Dendritic cell treated with granulocyte-macrophage colony-stimulating factor and Interleukin-4, amounts not matched to agents 40 ng/mL and 50 ng/mL, for 4 days (primary cell): ENCODE data around the gene C3AR1.
A peak's percentile ranks its signal among the peaks of the same experiment; 100 is the strongest.

Experiments
- H3K27ac Mint-ChIP-seq: one replicate; pipeline ENCODE4 v1.8.0; 2022; ENCODE audit warnings: mild to moderate bottlenecking, mixed read lengths
- H3K27me3 Mint-ChIP-seq: one replicate; pipeline ENCODE4 v1.8.0; 2022; ENCODE audit warnings: mild to moderate bottlenecking, mixed read lengths
- H3K36me3 Mint-ChIP-seq: one replicate; pipeline ENCODE4 v1.8.0; 2022; ENCODE audit warnings: low read depth, mixed read lengths
- H3K4me1 Mint-ChIP-seq: one replicate; pipeline ENCODE4 v1.8.0; 2022; ENCODE audit warnings: low read depth, mixed read lengths
- H3K4me3 Mint-ChIP-seq: one replicate; pipeline ENCODE4 v1.8.0; 2022; ENCODE audit warnings: mild to moderate bottlenecking, moderate library complexity, mixed read lengths
- H3K9me3 Mint-ChIP-seq: one replicate; pipeline ENCODE4 v1.8.0; 2022; ENCODE audit warnings: mixed read lengths
- intact Hi-C: fragments of 100-400 bp; cut with micrococcal nuclease; formaldehyde crosslinking; loops from one replicate; pipeline ENCODE4 v1.15.0; 2022

C3AR1 gene

GRCh38 chr12:8047842-8048241 lies 18.3 kb downstream of the C3AR1 start:
- Mint-ChIP-seq H3K9me3 (no peaks in the 10 kb centered on the region), H3K27ac (no peak overlapping the region), H3K36me3 (peaks cover 87% of the 10 kb centered on the region), H3K4me1 (peaks cover 51% of the 10 kb centered on the region), H3K27me3 (no peaks in the 10 kb centered on the region), H3K4me3 (no peak overlapping the region)
- intact Hi-C loops: no loop called here

DNA sequence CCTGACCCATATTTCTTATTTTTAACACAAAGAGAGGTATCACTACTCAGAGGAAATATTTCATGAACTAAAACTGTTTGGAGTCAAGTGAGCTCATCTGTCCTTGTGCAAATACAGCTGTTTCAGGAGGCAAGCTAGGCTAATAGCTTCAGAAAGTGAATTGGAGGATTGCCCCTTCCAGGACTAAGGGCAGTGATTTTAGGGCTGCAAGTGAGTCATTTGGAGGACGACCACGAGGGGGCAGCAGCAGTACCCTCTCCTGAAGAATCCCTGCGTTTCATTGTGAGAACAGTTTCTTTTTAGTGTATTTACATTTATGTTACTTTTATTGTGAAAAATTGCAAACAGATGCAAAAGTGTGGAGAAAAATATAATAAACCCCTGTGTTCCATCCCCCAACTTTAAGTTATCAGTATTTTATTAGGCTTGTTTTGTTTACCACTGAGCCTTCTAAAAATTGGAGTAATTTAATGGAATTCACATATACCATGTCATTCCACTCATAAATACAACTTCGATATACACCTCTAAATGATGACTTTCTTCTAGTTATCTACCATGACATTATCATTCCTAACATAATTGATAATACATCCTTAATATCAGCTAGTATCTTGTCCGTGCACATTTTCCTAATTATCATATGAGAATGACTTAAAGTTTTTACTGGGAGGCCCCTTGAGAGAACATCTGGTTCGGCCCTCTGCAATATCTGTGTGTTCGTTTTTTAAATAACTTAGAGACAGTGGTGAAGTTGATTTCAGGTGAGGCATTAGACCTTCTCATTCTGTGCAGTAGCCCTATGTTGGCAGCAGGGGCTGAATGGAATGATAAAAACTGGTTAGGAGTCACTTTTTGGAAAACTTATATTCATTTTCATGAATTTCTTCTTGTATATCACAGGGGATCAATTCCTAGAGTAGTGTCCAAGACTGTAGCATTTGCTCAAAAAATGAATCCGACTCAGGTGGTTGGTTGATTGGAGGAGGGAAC lies 19.9 kb downstream of the C3AR1 start:
- Mint-ChIP-seq H3K4me3 (no peak overlapping the region), H3K9me3 (no peaks in the 10 kb centered on the region), H3K27me3 (no peaks in the 10 kb centered on the region), H3K27ac (no peak overlapping the region), H3K4me1 (peaks cover 38% of the 10 kb centered on the region), H3K36me3 (peaks cover 93% of the 10 kb centered on the region)
- intact Hi-C loops: loop anchor here (1.0 kb wide), 1 partner anchor 32 kb away; no protein-coding TSS in a partner anchor

DNA sequence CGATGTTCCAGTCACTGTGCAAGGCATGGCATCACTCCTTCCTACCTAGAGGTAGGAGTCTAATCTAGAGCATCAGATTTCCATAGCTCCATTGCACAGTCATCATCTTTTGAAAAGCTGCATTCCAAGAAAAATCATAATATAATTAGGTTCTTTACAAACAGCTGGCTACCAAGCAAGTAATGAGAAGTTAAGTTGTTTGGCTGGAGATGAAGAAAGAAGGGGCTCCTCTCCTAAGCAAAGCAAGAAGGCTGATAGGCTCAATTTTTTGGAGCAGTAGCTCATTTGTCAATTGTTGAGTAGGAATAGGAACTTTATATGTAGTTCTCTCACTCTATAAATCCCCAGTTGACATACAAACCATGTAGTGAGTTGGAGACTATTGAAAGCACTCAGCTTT lies 25.4 kb downstream of the C3AR1 start:
- H3K27ac Mint-ChIP-seq: no peak overlapping the region
- H3K9me3 Mint-ChIP-seq: no peaks in the 10 kb centered on the region
- intact Hi-C loops: no loop called here
- H3K36me3 Mint-ChIP-seq: peaks cover 85% of the 10 kb centered on the region
- no peak overlapping the region for H3K4me3 Mint-ChIP-seq
- no peaks in the 10 kb centered on the region for H3K27me3 Mint-ChIP-seq
- H3K4me1 Mint-ChIP-seq: peaks cover 48% of the 10 kb centered on the region

DNA sequence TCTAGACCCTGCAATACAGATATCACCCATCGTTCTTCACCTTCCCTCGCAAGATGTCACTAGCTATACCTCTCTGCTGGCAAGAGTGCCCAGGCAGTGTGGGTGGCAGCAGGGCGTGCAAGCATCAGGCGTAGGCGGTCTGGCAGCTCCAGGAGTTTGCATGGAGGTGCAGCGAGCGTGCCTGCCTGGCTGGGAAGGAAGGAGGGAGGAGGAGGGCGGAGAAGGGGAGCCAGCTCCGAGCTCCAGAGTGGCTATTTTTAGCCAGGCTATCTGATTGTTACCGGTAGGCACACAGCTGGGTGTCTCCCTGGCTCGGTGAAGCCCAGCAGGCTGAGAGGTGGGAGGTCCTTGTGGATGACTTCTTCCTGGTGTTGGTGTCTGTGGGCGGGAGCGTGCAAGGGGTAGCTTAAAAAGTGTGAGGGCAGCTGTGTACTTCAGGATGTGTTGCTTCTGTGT lies 27.5 kb downstream of the C3AR1 start:
- H3K27ac Mint-ChIP-seq: peak overlapping the region; percentile 66
- peaks cover 76% of the 10 kb centered on the region for H3K36me3 Mint-ChIP-seq
- intact Hi-C loops: no loop called here
- peaks cover 62% of the 10 kb centered on the region for H3K4me1 Mint-ChIP-seq
- no peaks in the 10 kb centered on the region for H3K9me3 Mint-ChIP-seq
- H3K27me3 Mint-ChIP-seq: no peaks in the 10 kb centered on the region
- peak overlapping the region; percentile 62 for H3K4me3 Mint-ChIP-seq

DNA sequence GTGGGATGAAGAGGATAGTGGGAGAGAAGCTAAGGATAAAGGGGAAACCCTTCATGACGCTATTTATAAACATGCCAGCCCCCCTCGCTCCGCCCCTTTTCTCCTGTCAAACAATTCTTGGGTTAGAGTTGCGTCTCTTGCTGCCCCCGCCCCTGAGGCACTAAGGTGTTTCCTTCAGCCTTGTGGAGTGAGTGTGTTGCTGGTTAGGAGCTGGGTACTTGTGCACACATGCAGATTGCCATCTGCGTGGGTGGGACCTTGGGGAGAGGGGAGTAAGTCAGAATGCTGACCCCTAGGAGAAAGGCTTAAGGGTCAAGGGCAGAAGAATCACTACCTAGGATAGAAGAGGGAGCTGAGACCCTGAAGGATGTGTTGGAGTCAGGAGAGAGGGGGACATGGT lies 28.2 kb downstream of the C3AR1 start:
- H3K9me3 Mint-ChIP-seq: no peaks in the 10 kb centered on the region
- intact Hi-C loops: no loop called here
- H3K4me3 Mint-ChIP-seq: peak overlapping the region; percentile 13
- H3K36me3 Mint-ChIP-seq: peaks cover 76% of the 10 kb centered on the region
- no peaks in the 10 kb centered on the region for H3K27me3 Mint-ChIP-seq
- peaks cover 69% of the 10 kb centered on the region for H3K4me1 Mint-ChIP-seq
- peak overlapping the region; percentile 66 for H3K27ac Mint-ChIP-seq

DNA sequence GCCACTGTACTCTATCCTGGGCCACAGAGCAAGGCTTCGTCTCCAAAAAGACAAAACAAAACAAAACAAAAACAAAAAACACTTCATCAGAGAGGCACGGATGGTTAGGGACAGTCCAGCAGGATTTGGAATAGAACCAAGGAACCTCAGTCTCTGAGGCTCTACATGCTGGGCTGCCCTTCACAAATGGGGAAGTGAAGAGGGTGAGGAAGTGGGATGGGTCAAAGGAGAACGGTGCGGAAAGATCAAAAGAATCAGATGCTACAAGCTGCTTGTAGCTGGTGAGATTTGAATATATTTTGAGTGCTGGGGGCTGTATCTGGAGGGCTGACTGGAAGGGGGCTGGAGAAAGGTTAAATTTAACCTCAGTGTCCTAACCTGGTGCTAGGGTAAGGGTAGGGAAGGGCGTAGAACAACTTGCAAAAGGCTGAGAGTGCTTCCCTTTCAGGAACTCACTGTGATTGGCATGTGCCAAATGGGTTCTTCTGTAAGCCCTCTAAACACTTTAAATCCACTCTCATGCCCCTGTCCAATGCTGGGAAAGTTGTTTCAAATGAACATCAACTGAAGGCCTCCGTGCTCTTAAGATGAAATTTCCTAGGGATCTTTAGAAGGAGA lies 29.0 kb downstream of the C3AR1 start:
- Mint-ChIP-seq H3K36me3 (peaks cover 72% of the 10 kb centered on the region), H3K27ac (peak overlapping the region; percentile 66), H3K4me1 (peaks cover 69% of the 10 kb centered on the region), H3K4me3 (peak overlapping the region; percentile 61), H3K27me3 (no peaks in the 10 kb centered on the region), H3K9me3 (no peaks in the 10 kb centered on the region)
- intact Hi-C loops: no loop called here

DNA sequence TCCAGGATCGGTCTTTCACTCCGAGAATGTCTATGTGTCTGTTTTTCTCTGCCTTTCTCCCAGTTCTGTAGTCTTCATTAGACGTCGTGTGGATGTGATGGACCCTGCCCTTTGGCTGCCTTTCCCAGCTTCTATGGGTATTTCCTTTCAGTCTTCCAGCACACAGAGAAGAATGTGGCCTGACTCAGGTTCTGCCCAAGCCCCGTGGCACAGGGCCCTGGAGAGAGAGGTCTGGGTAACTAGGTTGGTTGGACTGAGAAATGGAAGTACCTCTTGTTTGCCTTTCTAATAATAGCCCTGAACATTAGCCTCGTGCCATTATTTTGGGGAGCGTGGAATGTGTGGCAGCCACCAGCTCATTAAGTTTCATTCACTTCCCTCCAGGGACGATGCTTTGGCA lies 29.8 kb downstream of the C3AR1 start:
- intact Hi-C loops: no loop called here
- Mint-ChIP-seq H3K4me1 (peaks cover 69% of the 10 kb centered on the region), H3K9me3 (no peaks in the 10 kb centered on the region), H3K4me3 (no peak overlapping the region), H3K27me3 (no peaks in the 10 kb centered on the region), H3K27ac (peak overlapping the region; percentile 66), H3K36me3 (peaks cover 63% of the 10 kb centered on the region)

DNA sequence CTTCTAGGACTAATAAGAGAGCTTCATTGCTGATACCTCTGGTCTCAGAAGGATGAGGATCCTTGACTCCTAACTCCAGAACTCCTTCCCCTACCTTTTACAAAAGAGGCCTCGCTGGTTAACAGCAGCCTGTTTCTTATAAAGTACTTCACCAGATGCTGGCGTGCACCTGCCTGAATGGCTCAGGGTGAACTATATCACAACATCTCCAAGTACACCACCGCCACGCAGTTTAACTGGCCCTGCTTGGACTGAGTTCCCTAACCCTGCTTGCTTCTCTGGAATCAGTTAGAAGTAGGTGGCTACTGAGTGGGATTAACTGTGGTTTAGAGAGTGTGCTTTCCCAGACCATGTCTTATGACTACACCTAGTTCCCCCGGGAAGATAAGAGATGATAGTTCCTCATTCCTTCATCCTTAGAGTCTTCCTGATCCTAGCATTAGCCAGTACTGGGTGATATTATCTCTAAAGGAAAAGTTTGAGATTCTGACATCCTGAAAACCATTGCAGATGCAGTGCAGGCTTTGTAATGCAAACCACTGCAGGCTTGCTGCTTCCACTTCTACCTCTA lies 30.6 kb downstream of the C3AR1 start:
- intact Hi-C loops: no loop called here
- H3K27ac Mint-ChIP-seq: peak overlapping the region; percentile 65

DNA sequence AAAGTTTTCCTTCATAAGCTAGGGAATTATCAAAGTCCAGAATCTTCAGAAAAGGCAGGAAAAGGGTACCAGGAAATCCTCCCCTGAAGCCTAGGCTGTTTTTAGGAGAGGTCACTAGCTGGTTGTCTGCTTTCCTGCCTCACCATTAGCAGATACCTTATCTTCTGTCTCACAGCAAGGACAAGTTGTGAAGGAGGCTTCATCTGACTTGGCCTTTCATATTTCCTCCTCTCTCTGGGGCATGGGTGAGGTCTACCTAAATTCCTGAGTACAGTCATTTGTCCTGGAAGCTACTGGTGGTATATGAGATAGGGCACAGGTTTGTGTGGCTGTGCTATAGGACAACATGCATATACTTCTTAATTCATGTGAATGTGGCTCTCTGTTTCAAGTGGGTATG lies 31.4 kb downstream of the C3AR1 start:
- Mint-ChIP-seq H3K27me3 (no peaks in the 10 kb centered on the region), H3K4me3 (peak overlapping the region; percentile 87), H3K27ac (peak overlapping the region; percentile 65), H3K36me3 (peaks cover 48% of the 10 kb centered on the region), H3K9me3 (no peaks in the 10 kb centered on the region), H3K4me1 (peaks cover 68% of the 10 kb centered on the region)
- intact Hi-C loops: loop anchor here (5.0 kb wide), 1 partner anchor 47 kb away; the partner anchor contains the start of gene NECAP1

More for the DNA sequence above, 30.6 kb downstream of the C3AR1 start:
- Mint-ChIP-seq H3K27me3 (no peaks in the 10 kb centered on the region), H3K4me3 (peak overlapping the region; percentile 87), H3K4me1 (peaks cover 69% of the 10 kb centered on the region), H3K36me3 (peaks cover 55% of the 10 kb centered on the region), H3K9me3 (no peaks in the 10 kb centered on the region)

DNA sequence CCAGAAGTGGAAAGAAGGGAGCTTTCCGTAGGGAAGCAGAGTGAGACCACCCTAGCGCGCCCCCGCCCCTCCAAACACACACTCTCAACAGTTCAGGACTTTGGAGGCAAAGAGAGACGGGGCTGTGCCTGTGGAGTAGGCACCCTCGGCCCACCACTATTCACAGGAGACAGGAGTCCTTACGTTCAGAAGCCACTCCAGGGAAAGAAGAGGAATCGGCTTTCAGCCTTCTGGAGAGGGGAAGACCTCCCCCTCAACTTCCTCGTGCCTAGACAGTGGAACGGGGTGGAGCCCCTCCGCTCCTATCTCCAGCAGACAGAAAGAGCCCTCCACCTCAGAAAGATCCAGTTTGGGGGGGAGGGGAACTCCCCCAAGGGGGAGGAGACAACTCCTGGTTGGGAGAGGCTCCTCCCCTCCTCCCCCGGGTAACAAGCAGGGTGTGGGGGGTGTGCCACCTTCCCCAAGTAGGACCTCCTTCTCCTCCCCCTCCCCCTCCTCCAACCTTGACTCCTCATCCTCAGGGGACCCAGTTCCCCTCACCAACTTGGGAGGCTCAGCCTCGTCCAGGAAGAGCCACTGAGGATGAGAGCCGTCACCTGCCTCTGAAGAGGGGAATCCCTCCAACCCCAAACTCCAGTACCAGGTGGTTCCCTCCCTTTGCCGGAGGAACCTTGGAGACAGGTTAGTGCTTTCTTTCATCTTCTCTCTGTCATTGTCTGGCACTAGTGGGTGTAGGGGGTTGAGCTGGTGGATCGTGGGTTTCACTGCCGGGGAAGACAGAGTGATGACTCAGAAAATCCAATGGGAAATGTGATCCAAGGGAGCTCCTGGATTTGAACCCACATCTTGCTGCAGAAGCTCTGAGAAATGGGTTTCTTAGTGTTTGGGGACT lies 32.8 kb downstream of the C3AR1 start:
- peak overlapping the region; percentile 90 for H3K27ac Mint-ChIP-seq
- H3K4me1 Mint-ChIP-seq: peaks cover 54% of the 10 kb centered on the region
- peaks cover 39% of the 10 kb centered on the region for H3K36me3 Mint-ChIP-seq
- intact Hi-C loops: loop anchor here (5.0 kb wide), 1 partner anchor 49 kb away; the partner anchor contains the start of gene NECAP1
- no peaks in the 10 kb centered on the region for H3K9me3 Mint-ChIP-seq
- no peaks in the 10 kb centered on the region for H3K27me3 Mint-ChIP-seq
- H3K4me3 Mint-ChIP-seq: peak overlapping the region; percentile 87

DNA sequence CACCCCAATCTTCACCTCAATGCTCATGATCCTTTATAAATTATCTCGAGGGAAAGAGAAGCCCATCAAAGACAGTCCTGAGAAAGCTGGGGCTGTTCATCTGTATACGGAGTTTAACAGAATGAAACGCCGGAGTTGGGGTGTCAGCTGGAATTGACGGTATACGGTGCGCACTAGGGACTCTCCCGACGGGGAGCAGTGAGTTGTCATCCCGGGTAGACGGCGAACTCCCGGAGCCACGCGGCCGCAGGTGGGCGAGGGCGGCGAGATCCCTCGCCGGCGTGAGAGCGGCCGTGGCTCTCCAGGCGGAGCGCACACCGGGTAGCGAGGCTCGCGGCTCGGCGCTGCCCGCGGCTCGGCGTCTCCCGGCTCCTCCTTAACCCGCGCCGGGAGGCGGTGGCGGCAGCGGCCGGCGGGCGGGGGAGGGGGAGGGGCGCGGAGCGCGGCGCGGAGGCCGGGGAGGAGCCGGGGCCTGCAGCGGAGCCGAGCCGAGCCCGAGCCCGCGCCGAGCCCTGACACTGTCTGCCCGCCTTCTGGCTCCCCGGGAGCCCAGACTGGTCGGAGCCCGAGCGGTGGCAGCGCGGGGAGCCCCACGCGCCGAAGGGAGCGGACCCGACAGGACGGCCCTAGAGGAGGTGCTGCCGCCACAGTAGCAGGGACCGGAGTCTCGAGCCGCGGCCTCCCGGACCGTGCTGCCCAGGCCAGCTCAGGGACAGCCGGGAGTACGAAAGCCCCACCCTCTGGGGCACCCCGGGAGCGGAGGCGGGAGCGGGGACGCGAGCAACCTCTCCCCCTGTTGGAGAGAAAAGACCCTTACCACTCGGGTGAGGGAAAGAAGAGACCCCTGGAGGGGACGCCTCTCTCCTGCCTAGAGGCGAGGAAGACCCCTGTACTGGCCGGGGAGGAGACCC lies 33.7 kb downstream of the C3AR1 start, which contains the start of gene FOXJ2:
Gene FOXJ2, plus strand, starts transcription at position 475 of the 911 bp plus-strand sequence. CDS start 7,117 bp downstream, outside the sequence.
- H3K27ac Mint-ChIP-seq: peak within 1 kb of the TSS; percentile 90
- intact Hi-C loops: loop anchor here (5.0 kb wide), 1 partner anchor 50 kb away; the partner anchor contains the start of gene NECAP1

GRCh38 chr12:8031872-8032241 lies 34.3 kb downstream of the C3AR1 start:
- Mint-ChIP-seq H3K36me3 (peaks cover 33% of the 10 kb centered on the region), H3K4me3 (peak overlapping the region; percentile 87), H3K9me3 (no peaks in the 10 kb centered on the region), H3K27ac (peak overlapping the region; percentile 90), H3K27me3 (no peaks in the 10 kb centered on the region), H3K4me1 (peaks cover 42% of the 10 kb centered on the region)
- intact Hi-C loops: loop anchor here (5.0 kb wide), 1 partner anchor 50 kb away; the partner anchor contains the start of gene NECAP1

More for the DNA sequence above, 33.7 kb downstream of the C3AR1 start, which contains the start of gene FOXJ2:
- Mint-ChIP-seq H3K9me3 (no peaks in the 10 kb centered on the region), H3K27me3 (no peaks in the 10 kb centered on the region), H3K4me1 (peaks cover 49% of the 10 kb centered on the region), H3K36me3 (peaks cover 30% of the 10 kb centered on the region), H3K4me3 (peak within 1 kb of the TSS; percentile 87)
